Measurements from ENCODE around the gene ELF3.

GRCh38 chr1:202036595-202037387 is 26.4 kb downstream of the ELF3 start:
- no peak for TF ChIP-seq CTCF (IDR thresholded peaks at IDR 0.05; ENCODE audit: low read depth, low read length, missing input control)
- no peak for TF ChIP-seq JUND (IDR thresholded peaks at IDR 0.05)
- no peak for TF ChIP-seq EGR1 (IDR thresholded peaks at IDR 0.05; ENCODE audit: low read depth in 2 of 2)
- TF ChIP-seq YY1 (IDR thresholded peaks at IDR 0.05) = no peak
- TF ChIP-seq RXRA (IDR thresholded peaks at IDR 0.05) = no peak
- no peak for TF ChIP-seq RAD21 (IDR thresholded peaks at IDR 0.05)
- TF ChIP-seq ZBTB33 (IDR thresholded peaks at IDR 0.05) = no peak
- no peak for TF ChIP-seq TAF1 (conservative IDR thresholded peaks at IDR 0.05)
- TF ChIP-seq ATF3 (IDR thresholded peaks at IDR 0.05) = no peak
- TF ChIP-seq REST (IDR thresholded peaks at IDR 0.05) = no peak
- no peak for TF ChIP-seq HNF4A (conservative IDR thresholded peaks at IDR 0.05)

All from liver (tissue), 3 donors.